Astrocyte of the cerebellum (primary cell): ENCODE data around the gene IPCEF1.
"Not testable (repeated sequence)": the region's sequence is repeated elsewhere in the genome, so short reads cannot be mapped to it uniquely, and the experiment has no call there.

Experiments used
- DNase-seq: peaks from one replicate; pipeline ENCODE4 v3.0.0-alpha.2; 2011; ENCODE audit warnings: low read depth
- H3K4me3 ChIP-seq: 2 replicates; pipeline ENCODE4 v1.5.1; 2011; ENCODE audit warnings: mild to moderate bottlenecking, low read depth, low read length, moderate library complexity
- in situ Hi-C: cut with HindIII; loops from 2 replicates; pipeline ENCODE4 v1.10.0; 2017; ENCODE audit warnings: low sequenced_read_pairs
- TF ChIP-seq, protein P1 (sequence below): IDR thresholded peaks from 2 replicates; pipeline ENCODE4 v1.5.1; 2012; ENCODE audit warnings: low read length, low read depth, moderate library complexity, mild to moderate bottlenecking; ENCODE audit errors: missing control alignments

The IPCEF1 gene

DNA sequence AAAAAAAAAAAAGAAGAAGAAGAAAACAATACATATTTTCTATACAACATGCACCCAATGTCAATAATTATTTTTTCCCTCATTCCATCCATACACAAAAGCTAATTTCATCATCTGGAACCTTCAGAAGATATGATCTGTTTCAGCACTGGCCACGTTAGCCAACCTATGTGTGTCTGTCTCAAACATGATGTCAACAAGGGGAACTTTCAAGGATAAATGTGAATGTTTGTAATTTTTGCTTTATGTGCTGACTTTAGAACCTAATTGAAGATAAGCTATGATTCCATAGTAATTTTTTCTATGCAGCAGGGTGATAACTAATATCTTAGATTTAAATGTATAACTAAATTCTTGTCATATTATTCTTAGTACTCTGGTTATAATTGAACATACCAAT lies 37.9 kb downstream of the IPCEF1 start:
- in situ Hi-C loops: no loop called here
- no peak overlapping the region for H3K4me3 ChIP-seq
- TF ChIP-seq, protein P1, sequence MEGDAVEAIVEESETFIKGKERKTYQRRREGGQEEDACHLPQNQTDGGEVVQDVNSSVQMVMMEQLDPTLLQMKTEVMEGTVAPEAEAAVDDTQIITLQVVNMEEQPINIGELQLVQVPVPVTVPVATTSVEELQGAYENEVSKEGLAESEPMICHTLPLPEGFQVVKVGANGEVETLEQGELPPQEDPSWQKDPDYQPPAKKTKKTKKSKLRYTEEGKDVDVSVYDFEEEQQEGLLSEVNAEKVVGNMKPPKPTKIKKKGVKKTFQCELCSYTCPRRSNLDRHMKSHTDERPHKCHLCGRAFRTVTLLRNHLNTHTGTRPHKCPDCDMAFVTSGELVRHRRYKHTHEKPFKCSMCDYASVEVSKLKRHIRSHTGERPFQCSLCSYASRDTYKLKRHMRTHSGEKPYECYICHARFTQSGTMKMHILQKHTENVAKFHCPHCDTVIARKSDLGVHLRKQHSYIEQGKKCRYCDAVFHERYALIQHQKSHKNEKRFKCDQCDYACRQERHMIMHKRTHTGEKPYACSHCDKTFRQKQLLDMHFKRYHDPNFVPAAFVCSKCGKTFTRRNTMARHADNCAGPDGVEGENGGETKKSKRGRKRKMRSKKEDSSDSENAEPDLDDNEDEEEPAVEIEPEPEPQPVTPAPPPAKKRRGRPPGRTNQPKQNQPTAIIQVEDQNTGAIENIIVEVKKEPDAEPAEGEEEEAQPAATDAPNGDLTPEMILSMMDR: no peak
- DNase-seq: no peak

DNA sequence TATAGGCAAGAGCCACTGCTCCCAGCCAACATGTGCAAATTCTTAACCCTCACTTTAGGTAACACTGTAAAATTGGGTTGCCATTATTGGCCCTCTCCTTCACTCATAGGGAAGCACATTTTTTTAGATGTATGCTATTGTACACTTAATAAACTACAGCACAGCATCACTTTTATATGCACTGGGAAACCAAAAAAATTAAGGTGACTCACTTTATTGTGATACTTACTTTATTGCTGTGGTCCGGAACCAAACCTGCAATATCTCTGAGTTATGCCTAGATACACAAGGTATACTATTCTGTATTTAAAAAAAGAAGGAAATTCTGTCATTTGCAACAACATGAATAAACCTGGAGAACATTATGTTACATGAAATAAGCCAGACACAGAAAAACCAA lies 40.5 kb downstream of the IPCEF1 start:
- H3K4me3 ChIP-seq: no peak overlapping the region
- in situ Hi-C loops: no loop called here
- no peak for DNase-seq
- TF ChIP-seq, protein P1: no peak

DNA sequence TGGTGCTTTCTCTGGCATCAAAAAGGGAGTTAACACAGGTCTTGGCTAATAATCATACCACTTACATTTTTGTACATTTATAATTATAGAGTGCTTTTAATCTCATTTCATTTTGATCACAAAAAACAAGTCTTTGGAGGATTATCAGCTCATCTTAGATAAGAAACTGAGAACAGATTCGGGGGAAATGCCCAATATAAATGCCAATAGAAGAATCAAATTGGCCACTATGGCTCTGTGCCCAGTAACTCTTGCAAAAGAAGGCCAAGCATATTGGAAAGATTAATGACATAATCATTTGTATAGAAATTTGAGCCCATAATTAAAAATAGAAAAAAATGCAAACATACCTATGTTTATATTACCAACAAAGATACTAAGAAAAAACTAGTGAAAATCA lies 42.5 kb downstream of the IPCEF1 start:
- TF ChIP-seq, protein P1: no peak
- in situ Hi-C loops: no loop called here
- H3K4me3 ChIP-seq: no peak overlapping the region
- DNase-seq: no peak

DNA sequence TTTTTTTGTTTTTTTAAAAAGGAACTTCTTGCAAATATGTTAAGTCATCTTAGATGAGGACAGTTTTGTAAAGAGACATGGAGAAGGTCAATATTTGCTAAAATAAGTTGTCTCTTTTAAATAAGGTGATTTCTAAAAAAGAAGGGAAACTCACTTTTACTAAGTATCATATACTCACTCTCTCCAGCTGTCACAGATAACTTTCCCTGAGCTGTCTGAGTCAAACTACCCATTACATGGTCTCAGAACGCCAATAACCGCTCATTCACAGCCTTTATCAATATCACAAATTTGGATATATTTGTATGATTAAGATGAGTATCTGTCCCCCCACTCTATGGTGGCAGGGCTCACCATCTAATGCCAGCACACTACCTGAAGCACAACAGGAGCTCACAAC lies 47.6 kb downstream of the IPCEF1 start:
- DNase-seq: no peak
- TF ChIP-seq, protein P1: no peak
- in situ Hi-C loops: no loop called here
- no peak overlapping the region for H3K4me3 ChIP-seq

DNA sequence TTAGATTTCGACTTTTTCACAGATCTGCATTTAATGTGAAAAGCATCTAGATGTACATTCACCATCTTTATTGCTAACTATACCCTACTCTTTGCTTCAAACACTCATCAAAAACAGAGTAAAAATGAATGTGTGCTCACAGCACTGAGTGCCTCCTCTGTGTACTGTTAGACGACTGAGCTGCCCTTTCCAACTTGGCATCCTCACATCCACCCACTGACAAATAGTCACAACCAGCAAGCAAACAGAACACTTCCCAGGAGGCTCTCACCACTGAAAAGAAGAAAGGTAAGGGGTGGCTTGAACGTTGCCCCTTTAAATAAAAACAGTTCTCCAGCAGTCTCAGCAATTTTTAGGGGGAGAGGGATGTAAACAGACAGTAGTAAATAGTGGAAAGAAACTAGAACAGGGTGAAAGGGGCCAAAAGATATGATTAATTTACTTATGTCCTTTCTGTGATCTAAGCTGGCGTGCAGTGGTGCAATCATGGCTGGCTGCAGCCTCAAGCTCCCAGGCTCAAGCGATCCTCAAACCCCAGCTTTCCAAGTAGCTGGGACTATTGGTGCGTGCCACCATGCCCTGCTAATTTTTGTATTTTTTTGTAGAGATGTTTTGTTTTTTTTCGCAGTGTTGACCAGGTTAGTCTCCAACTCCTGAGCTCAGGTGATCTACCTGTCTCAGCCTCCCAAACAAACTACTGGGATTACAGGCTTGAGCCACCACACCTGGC lies 48.7 kb downstream of the IPCEF1 start:
- H3K4me3 ChIP-seq: no peak overlapping the region
- DNase-seq: no peak
- in situ Hi-C loops: no loop called here
- TF ChIP-seq, protein P1: no peak

DNA sequence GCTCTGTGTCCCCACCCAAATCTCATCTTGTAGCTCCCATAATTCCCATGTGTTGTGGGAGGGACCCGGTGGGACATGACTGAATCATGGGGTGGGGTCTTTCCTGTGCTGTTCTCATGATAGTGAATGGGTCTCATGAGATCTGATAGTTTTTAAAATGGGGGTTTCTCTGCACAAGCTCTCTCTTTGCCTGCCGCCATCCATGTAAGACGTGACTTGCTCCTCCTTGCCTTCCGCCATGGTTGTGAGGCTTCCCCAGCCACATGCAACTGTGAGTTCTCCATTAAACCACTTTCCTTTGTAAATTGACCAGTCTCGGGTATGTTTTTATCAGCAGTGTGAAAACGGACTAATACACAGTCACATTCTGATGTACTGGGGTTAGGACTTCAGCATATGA lies 49.5 kb downstream of the IPCEF1 start:
- DNase-seq, in situ Hi-C loops, H3K4me3 ChIP-seq: not testable (repeated sequence)

DNA sequence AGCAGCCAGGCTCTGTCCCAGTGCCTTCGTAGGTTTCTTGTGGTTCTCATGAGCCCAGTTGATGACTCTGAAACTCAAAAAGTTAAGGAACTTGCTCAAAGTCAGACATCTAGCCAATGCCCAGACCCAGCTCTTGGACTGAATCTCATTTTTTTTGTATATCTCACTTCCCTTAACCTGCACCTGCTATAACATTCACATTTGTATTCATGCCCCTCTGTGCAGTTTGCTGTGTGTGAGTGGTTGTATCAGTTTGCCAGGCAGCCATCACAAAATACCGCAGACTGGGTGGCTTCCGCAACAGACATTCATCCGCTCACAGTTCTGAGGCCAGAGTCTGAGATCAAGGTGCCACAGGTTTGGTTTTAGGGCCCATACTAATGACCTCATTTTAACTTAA lies 49.9 kb downstream of the IPCEF1 start:
- DNase-seq: no peak
- H3K4me3 ChIP-seq: no peak overlapping the region
- in situ Hi-C loops: no loop called here
- TF ChIP-seq, protein P1: no peak
